K562 (cell line): Measurements from ENCODE around the gene TM2D3. TPM values are rescaled to one million over a fixed set of nuclear protein-coding genes. Genes with fewer than 3 reads are reported as not detected.

ENCODE experiments used
- BHLHE40 ChIP-seq: IDR thresholded peaks from 2 replicates; pipeline ENCODE4 v1.6.1; 2011; ENCODE audit warnings: low read length, improper control_type of control experiment
- E2F6 ChIP-seq, 2 experiments: IDR thresholded peaks; 2 replicates each; pipeline ENCODE4 v1.6.1; 2011; ENCODE audit warnings: borderline replicate concordance in 1 of 2, control low read depth in 1 of 2, low read depth in 1 of 2, low read length in 1 of 2, mild to moderate bottlenecking in 1 of 2, mixed read lengths in 1 of 2, moderate library complexity in 1 of 2; ENCODE audit not compliant: insufficient read depth in 1 of 2, insufficient read length in 1 of 2, poor library complexity in 1 of 2, severe bottlenecking in 1 of 2; ENCODE audit errors: extremely low read depth in 1 of 2
- EP400 ChIP-seq: fragments of 450-650 bp; IDR thresholded peaks from 2 replicates; pipeline ENCODE4 v1.6.1; 2017; ENCODE audit warnings: antibody characterized with exemption, mild to moderate bottlenecking, moderate library complexity
- HDAC1 ChIP-seq, 2 experiments: fragments of 450-650 bp; IDR thresholded peaks; 2 replicates each; pipeline ENCODE4 v1.6.1; 2016 to 2017; ENCODE audit warnings: inconsistent platforms in 1 of 2, mild to moderate bottlenecking in 1 of 2, moderate library complexity in 1 of 2
- ILK ChIP-seq: fragments of 450-650 bp; IDR thresholded peaks from 2 replicates; pipeline ENCODE4 v1.6.1; 2016; ENCODE audit warnings: missing genetic modification characterization, low read depth, mild to moderate bottlenecking, missing compliant biosample characterization, moderate library complexity, borderline replicate concordance
- KHSRP ChIP-seq: fragments of 450-650 bp; IDR thresholded peaks from 2 replicates; pipeline ENCODE4 v1.6.1; 2017
- NCOA6 ChIP-seq: fragments of 450-650 bp; IDR thresholded peaks from 2 replicates; pipeline ENCODE4 v1.6.1; 2017; ENCODE audit warnings: mild to moderate bottlenecking
- POLR2B ChIP-seq: fragments of 450-650 bp; IDR thresholded peaks from 2 replicates; pipeline ENCODE4 v1.6.1; 2018; ENCODE audit warnings: low read depth; ENCODE audit not compliant: partially characterized antibody
- TOE1 ChIP-seq, 2 experiments: fragments of 450-650 bp in 1 of 2; sonication (generic) in 1 of 2; formaldehyde crosslinking in 1 of 2; IDR thresholded peaks; 2 replicates each; pipeline versions ENCODE4 v1.7.1 to v1.8.0; 2016 to 2022; ENCODE audit warnings: borderline replicate concordance in 2 of 2, mild to moderate bottlenecking in 2 of 2, antibody characterized with exemption in 1 of 2, inconsistent platforms in 1 of 2, low read depth in 1 of 2, missing genetic modification reagents in 1 of 2, moderate library complexity in 1 of 2
- ZNF408 ChIP-seq: fragments of 250-450 bp; sonication (Bioruptor Pico); IDR thresholded peaks from 2 replicates; pipeline ENCODE4 v1.4.0; 2020; ENCODE audit warnings: low read depth, mild to moderate bottlenecking, moderate library complexity
- ZNF79 ChIP-seq: fragments of 250-450 bp; sonication (Bioruptor Pico); IDR thresholded peaks from 2 replicates; pipeline ENCODE4 v1.4.0; 2020; ENCODE audit warnings: low read depth, mild to moderate bottlenecking, moderate library complexity
- polyA plus RNA-seq, 8 experiments: library from polyadenylated mRNA; depleted of rRNA in 4 of 8; stranded (reverse) in 5 of 8; unstranded in 3 of 8; fragments of >200 nt; fragmentation: Nextera tagmentation in 2 of 8; fragmentation: Illumina TruSeq in 1 of 8; extraction: Ambion mirVana in 2 of 8; extraction: Trizol in 1 of 8; gene quantifications; 2 replicates each; pipeline versions ENCODE4 v1.2.1 to v1.2.3, GENCODE V29; 2011 to 2014; ENCODE audit warnings: inconsistent platforms in 1 of 8, missing spikeins in 1 of 8
- total RNA-seq, 7 experiments: library from RNA; depleted of rRNA in 6 of 7; stranded (reverse); fragments of >200 nt in 6 of 7; fragmentation: Illumina TruSeq in 2 of 7; extraction: Trizol in 2 of 7; gene quantifications; 2 replicates each; pipeline versions ENCODE4 v1.2.1 to v1.2.3, GENCODE V29; 2011 to 2021; ENCODE audit warnings: low replicate concordance in 1 of 7
- TF ChIP-seq, protein P1 (sequence below), 2 experiments: fragments of 450-650 bp; conservative IDR thresholded peaks; 2 replicates each; pipeline ENCODE4 v1.6.1; 2017; ENCODE audit warnings: mild to moderate bottlenecking in 2 of 2, moderate library complexity in 2 of 2
- TF ChIP-seq, protein P2 (sequence below), 2 experiments: fragments of 450-650 bp in 1 of 2; sonication (generic) in 1 of 2; formaldehyde crosslinking in 1 of 2; IDR thresholded peaks; 2 replicates each; pipeline versions ENCODE4 v1.7.1 to v1.9.0; 2016 to 2022; ENCODE audit warnings: inconsistent platforms in 1 of 2, mild to moderate bottlenecking in 1 of 2, missing genetic modification reagents in 1 of 2

TM2D3 gene
- total and polyA plus RNA-seq, 9 of the 15 experiments (the other 6 are each of a cell fraction or from before 2014, with no cell fraction given): 16.5 to 67.9 (median 31.3) TPM

- TF ChIP-seq ILK (no peak), BHLHE40 (peak; percentile 73), E2F6 (IDR thresholded peaks at IDR 0.05; ENCODE audit: borderline replicate concordance in 1 of 2, extremely low read depth in 1 of 2, insufficient read depth in 1 of 2, insufficient read length in 1 of 2, low read depth in 1 of 2, low read length in 1 of 2, poor library complexity in 1 of 2, severe bottlenecking in 1 of 2) (peak in 1 of 2 experiments; percentile 58), TOE1 (IDR thresholded peaks at IDR 0.05; ENCODE audit: borderline replicate concordance) (peak; percentile 76), TOE1 (CRISPR knock-in tag; IDR thresholded peaks at IDR 0.05; ENCODE audit: borderline replicate concordance, low read depth) (no peak), KHSRP (no peak), HDAC1 (IDR thresholded peaks at IDR 0.05) (peak in 1 of 2 experiments; percentile 78; a peak in 2 of 4 replicates), POLR2B (no peak), NCOA6 (no peak), ZNF79 (CRISPR knock-in tag) (no peak), EP400 (peak; percentile 10; the same call in 1 of the 2 replicates), ZNF408 (CRISPR knock-in tag) (no peak)
- TF ChIP-seq, protein P1, sequence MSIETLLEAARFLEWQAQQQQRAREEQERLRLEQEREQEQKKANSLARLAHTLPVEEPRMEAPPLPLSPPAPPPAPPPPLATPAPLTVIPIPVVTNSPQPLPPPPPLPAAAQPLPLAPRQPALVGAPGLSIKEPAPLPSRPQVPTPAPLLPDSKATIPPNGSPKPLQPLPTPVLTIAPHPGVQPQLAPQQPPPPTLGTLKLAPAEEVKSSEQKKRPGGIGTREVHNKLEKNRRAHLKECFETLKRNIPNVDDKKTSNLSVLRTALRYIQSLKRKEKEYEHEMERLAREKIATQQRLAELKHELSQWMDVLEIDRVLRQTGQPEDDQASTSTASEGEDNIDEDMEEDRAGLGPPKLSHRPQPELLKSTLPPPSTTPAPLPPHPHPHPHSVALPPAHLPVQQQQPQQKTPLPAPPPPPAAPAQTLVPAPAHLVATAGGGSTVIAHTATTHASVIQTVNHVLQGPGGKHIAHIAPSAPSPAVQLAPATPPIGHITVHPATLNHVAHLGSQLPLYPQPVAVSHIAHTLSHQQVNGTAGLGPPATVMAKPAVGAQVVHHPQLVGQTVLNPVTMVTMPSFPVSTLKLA (conservative IDR thresholded peaks at IDR 0.05): peak; percentile 73 to 83
- TF ChIP-seq, protein P2, sequence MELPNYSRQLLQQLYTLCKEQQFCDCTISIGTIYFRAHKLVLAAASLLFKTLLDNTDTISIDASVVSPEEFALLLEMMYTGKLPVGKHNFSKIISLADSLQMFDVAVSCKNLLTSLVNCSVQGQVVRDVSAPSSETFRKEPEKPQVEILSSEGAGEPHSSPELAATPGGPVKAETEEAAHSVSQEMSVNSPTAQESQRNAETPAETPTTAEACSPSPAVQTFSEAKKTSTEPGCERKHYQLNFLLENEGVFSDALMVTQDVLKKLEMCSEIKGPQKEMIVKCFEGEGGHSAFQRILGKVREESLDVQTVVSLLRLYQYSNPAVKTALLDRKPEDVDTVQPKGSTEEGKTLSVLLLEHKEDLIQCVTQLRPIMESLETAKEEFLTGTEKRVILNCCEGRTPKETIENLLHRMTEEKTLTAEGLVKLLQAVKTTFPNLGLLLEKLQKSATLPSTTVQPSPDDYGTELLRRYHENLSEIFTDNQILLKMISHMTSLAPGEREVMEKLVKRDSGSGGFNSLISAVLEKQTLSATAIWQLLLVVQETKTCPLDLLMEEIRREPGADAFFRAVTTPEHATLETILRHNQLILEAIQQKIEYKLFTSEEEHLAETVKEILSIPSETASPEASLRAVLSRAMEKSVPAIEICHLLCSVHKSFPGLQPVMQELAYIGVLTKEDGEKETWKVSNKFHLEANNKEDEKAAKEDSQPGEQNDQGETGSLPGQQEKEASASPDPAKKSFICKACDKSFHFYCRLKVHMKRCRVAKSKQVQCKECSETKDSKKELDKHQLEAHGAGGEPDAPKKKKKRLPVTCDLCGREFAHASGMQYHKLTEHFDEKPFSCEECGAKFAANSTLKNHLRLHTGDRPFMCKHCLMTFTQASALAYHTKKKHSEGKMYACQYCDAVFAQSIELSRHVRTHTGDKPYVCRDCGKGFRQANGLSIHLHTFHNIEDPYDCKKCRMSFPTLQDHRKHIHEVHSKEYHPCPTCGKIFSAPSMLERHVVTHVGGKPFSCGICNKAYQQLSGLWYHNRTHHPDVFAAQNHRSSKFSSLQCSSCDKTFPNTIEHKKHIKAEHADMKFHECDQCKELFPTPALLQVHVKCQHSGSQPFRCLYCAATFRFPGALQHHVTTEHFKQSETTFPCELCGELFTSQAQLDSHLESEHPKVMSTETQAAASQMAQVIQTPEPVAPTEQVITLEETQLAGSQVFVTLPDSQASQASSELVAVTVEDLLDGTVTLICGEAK (IDR thresholded peaks at IDR 0.05): no peak
- TF ChIP-seq, protein P2 (CRISPR knock-in tag; IDR thresholded peaks at IDR 0.05): no peak
Observed at GRCh38 chr15:101652786-101653430, 727 bp upstream of the TM2D3 start (continued).
